ENCODE data around the gene GABRG3. TPM values are rescaled to one million over a fixed set of nuclear protein-coding genes. Genes with fewer than 3 reads are reported as not detected.

Gene GABRG3
- total and polyA plus RNA-seq, 2 experiments from 2014 or later, result 0.10 to 1.4 TPM

DNA sequence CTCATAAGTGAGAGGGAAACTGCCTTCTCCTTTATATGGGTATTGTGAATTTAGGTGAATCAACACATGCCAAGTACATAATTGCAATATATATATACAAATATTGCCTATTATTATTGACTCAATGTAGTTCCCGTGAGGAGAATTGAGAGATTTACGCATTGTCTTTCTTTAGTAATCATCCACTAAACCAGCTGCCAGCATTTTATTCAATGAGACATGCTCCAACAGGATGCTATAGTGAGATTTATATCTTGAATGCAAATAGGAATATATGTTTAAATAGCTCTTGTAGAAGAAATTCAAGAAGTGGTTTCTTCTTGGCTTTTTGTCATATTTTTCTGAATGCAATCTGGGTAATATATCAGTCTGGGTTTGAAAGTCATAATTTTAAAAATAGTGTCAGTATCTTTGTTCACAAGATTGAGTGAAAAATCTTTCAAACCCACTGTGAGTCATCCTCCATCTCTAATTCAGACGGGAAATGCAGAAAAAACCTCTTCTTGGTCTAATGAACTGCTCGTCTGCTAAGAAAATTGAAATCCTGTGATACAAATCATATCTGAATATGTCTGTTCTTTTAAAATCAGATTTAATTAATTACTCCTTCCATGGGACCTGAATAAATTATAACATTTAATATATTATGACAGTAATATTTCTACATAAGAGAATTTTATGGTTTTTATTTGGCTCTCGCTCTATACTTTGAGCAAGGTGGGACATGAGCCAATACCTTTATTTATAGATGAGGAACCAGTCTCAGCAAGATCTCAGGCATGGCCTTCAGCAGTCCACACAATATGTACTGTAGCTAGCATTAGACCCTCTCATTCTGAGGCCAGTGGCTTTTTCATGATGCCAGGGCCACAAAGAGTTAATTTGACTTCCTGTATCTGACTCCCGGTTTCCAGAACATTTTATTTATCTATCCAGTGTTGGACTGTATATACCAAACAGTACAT, 516.0 kb downstream of the GABRG3 start (continued):
- TF ChIP-seq, protein P1, sequence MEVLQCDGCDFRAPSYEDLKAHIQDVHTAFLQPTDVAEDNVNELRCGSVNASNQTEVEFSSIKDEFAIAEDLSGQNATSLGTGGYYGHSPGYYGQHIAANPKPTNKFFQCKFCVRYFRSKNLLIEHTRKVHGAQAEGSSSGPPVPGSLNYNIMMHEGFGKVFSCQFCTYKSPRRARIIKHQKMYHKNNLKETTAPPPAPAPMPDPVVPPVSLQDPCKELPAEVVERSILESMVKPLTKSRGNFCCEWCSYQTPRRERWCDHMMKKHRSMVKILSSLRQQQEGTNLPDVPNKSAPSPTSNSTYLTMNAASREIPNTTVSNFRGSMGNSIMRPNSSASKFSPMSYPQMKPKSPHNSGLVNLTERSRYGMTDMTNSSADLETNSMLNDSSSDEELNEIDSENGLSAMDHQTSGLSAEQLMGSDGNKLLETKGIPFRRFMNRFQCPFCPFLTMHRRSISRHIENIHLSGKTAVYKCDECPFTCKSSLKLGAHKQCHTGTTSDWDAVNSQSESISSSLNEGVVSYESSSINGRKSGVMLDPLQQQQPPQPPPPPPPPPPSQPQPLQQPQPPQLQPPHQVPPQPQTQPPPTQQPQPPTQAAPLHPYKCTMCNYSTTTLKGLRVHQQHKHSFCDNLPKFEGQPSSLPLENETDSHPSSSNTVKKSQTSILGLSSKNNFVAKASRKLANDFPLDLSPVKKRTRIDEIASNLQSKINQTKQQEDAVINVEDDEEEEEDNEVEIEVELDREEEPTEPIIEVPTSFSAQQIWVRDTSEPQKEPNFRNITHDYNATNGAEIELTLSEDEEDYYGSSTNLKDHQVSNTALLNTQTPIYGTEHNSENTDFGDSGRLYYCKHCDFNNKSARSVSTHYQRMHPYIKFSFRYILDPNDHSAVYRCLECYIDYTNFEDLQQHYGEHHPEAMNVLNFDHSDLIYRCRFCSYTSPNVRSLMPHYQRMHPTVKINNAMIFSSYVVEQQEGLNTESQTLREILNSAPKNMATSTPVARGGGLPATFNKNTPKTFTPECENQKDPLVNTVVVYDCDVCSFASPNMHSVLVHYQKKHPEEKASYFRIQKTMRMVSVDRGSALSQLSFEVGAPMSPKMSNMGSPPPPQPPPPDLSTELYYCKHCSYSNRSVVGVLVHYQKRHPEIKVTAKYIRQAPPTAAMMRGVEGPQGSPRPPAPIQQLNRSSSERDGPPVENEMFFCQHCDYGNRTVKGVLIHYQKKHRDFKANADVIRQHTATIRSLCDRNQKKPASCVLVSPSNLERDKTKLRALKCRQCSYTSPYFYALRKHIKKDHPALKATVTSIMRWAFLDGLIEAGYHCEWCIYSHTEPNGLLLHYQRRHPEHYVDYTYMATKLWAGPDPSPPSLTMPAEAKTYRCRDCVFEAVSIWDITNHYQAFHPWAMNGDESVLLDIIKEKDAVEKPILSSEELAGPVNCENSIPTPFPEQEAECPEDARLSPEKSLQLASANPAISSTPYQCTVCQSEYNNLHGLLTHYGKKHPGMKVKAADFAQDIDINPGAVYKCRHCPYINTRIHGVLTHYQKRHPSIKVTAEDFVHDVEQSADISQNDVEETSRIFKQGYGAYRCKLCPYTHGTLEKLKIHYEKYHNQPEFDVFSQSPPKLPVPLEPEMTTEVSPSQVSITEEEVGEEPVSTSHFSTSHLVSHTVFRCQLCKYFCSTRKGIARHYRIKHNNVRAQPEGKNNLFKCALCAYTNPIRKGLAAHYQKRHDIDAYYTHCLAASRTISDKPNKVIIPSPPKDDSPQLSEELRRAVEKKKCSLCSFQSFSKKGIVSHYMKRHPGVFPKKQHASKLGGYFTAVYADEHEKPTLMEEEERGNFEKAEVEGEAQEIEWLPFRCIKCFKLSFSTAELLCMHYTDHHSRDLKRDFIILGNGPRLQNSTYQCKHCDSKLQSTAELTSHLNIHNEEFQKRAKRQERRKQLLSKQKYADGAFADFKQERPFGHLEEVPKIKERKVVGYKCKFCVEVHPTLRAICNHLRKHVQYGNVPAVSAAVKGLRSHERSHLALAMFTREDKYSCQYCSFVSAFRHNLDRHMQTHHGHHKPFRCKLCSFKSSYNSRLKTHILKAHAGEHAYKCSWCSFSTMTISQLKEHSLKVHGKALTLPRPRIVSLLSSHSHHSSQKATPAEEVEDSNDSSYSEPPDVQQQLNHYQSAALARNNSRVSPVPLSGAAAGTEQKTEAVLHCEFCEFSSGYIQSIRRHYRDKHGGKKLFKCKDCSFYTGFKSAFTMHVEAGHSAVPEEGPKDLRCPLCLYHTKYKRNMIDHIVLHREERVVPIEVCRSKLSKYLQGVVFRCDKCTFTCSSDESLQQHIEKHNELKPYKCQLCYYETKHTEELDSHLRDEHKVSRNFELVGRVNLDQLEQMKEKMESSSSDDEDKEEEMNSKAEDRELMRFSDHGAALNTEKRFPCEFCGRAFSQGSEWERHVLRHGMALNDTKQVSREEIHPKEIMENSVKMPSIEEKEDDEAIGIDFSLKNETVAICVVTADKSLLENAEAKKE (CRISPR knock-in tag; IDR thresholded peaks at IDR 0.05), result no peak
- TF ChIP-seq, protein P2, sequence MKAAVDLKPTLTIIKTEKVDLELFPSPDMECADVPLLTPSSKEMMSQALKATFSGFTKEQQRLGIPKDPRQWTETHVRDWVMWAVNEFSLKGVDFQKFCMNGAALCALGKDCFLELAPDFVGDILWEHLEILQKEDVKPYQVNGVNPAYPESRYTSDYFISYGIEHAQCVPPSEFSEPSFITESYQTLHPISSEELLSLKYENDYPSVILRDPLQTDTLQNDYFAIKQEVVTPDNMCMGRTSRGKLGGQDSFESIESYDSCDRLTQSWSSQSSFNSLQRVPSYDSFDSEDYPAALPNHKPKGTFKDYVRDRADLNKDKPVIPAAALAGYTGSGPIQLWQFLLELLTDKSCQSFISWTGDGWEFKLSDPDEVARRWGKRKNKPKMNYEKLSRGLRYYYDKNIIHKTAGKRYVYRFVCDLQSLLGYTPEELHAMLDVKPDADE (IDR thresholded peaks at IDR 0.05), result no peak
- TF ChIP-seq, protein P3, sequence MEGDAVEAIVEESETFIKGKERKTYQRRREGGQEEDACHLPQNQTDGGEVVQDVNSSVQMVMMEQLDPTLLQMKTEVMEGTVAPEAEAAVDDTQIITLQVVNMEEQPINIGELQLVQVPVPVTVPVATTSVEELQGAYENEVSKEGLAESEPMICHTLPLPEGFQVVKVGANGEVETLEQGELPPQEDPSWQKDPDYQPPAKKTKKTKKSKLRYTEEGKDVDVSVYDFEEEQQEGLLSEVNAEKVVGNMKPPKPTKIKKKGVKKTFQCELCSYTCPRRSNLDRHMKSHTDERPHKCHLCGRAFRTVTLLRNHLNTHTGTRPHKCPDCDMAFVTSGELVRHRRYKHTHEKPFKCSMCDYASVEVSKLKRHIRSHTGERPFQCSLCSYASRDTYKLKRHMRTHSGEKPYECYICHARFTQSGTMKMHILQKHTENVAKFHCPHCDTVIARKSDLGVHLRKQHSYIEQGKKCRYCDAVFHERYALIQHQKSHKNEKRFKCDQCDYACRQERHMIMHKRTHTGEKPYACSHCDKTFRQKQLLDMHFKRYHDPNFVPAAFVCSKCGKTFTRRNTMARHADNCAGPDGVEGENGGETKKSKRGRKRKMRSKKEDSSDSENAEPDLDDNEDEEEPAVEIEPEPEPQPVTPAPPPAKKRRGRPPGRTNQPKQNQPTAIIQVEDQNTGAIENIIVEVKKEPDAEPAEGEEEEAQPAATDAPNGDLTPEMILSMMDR (conservative IDR thresholded peaks at IDR 0.05; ENCODE audit: low read depth in 2 of 2), result no peak
- no peak for TF ChIP-seq ZNF331 (CRISPR knock-in tag; IDR thresholded peaks at IDR 0.05; ENCODE audit: low read depth)
- no peak for TF ChIP-seq POLR2AphosphoS5 (IDR thresholded peaks at IDR 0.05; ENCODE audit: low read depth)
- TF ChIP-seq EZH2phosphoT487 (IDR thresholded peaks at IDR 0.05; ENCODE audit: unreplicated experiment), result no peak
- no peak for TF ChIP-seq STAT1 (IDR thresholded peaks at IDR 0.05; ENCODE audit: unreplicated experiment)
- no peak for TF ChIP-seq CREB1 (CRISPR knock-in tag; IDR thresholded peaks at IDR 0.05; ENCODE audit: low read depth)

Measured in GM23338 (cell line).